H1 (cell line): ENCODE data around the gene UBE2I.

Experiments
- GTF2F1 ChIP-seq: IDR thresholded peaks from 2 replicates; pipeline ENCODE4 v1.6.1; 2012; ENCODE audit warnings: low read depth, low read length, improper control_type of control experiment, borderline replicate concordance
- POLR2A ChIP-seq, 2 experiments: IDR thresholded peaks; 1 replicate in 1 of 2; 2 replicates in 1 of 2; pipeline ENCODE4 v1.6.1; 2011; ENCODE audit warnings: low read depth in 2 of 2, low read length in 2 of 2, mild to moderate bottlenecking in 2 of 2; ENCODE audit errors: control extremely low read depth in 1 of 2
- RFX5 ChIP-seq: IDR thresholded peaks from 2 replicates; pipeline ENCODE4 v1.6.1; 2011; ENCODE audit warnings: low read depth, low read length, improper control_type of control experiment, borderline replicate concordance
- TF ChIP-seq, protein P1 (sequence below), 3 experiments: IDR thresholded peaks; 1 replicate in 2 of 3; 2 replicates in 1 of 3; pipeline versions ENCODE4 v1.5.1 to v1.6.1; 2011; ENCODE audit warnings: low read length in 3 of 3, mild to moderate bottlenecking in 3 of 3, inconsistent platforms in 2 of 3, low read depth in 1 of 3, moderate library complexity in 1 of 3; ENCODE audit not compliant: insufficient read depth in 1 of 3; ENCODE audit errors: control extremely low read depth in 1 of 3

DNA sequence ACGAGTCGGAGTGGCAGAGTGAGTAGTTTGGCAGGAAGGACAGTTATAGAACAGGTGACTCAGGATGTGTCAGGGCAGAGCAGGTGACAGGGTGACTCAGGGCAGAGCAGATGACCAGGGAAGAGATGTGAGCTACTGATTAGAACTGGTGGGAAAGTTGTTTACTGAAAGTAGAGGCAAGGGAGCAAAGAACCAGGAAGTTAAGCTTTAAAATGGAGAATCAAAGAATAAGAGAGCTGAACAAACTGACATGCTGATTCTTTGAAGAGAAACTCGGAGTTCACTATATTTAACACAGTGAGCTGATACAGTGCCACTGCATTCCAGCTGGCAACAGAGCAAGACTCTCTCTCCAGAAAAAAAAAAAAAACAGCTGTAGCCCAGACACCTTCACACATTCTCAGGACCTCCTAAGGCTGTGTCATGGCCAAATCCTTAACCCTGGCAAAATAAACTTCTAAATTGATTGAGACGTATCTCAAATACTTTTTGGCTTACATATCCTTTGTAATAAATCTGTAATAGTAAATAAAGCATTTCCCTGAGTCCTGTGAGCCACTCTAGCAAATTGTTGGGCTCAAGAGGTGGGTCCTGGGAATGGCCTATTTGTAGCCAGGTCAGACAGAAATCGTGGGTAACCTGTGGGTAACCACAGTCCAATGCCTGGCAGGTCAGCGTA is 12.3 kb upstream of the UBE2I start:
- TF ChIP-seq, protein P1, sequence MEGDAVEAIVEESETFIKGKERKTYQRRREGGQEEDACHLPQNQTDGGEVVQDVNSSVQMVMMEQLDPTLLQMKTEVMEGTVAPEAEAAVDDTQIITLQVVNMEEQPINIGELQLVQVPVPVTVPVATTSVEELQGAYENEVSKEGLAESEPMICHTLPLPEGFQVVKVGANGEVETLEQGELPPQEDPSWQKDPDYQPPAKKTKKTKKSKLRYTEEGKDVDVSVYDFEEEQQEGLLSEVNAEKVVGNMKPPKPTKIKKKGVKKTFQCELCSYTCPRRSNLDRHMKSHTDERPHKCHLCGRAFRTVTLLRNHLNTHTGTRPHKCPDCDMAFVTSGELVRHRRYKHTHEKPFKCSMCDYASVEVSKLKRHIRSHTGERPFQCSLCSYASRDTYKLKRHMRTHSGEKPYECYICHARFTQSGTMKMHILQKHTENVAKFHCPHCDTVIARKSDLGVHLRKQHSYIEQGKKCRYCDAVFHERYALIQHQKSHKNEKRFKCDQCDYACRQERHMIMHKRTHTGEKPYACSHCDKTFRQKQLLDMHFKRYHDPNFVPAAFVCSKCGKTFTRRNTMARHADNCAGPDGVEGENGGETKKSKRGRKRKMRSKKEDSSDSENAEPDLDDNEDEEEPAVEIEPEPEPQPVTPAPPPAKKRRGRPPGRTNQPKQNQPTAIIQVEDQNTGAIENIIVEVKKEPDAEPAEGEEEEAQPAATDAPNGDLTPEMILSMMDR (IDR thresholded peaks at IDR 0.05; ENCODE audit: control extremely low read depth in 1 of 3, insufficient read depth in 1 of 3, low read depth in 1 of 3, low read length in 3 of 3): no peak
- TF ChIP-seq GTF2F1: no peak
- no peak for TF ChIP-seq RFX5
- TF ChIP-seq POLR2A (IDR thresholded peaks at IDR 0.05; ENCODE audit: control extremely low read depth in 1 of 2, low read depth in 2 of 2, low read length in 2 of 2): no peak
